22Rv1 (cell line): Measurements from ENCODE around the gene CPXM2.

Experiments
- ZFX ChIP-seq: fragments of 450-650 bp; IDR thresholded peaks from 2 replicates; pipeline ENCODE4 v1.6.1; 2017; ENCODE audit warnings: antibody characterized with exemption, borderline replicate concordance
- TF ChIP-seq, protein P1 (sequence below): fragments of 450-650 bp; IDR thresholded peaks from 2 replicates; pipeline ENCODE4 v1.5.1; 2017; ENCODE audit warnings: mild to moderate bottlenecking

- TF ChIP-seq, protein P1, sequence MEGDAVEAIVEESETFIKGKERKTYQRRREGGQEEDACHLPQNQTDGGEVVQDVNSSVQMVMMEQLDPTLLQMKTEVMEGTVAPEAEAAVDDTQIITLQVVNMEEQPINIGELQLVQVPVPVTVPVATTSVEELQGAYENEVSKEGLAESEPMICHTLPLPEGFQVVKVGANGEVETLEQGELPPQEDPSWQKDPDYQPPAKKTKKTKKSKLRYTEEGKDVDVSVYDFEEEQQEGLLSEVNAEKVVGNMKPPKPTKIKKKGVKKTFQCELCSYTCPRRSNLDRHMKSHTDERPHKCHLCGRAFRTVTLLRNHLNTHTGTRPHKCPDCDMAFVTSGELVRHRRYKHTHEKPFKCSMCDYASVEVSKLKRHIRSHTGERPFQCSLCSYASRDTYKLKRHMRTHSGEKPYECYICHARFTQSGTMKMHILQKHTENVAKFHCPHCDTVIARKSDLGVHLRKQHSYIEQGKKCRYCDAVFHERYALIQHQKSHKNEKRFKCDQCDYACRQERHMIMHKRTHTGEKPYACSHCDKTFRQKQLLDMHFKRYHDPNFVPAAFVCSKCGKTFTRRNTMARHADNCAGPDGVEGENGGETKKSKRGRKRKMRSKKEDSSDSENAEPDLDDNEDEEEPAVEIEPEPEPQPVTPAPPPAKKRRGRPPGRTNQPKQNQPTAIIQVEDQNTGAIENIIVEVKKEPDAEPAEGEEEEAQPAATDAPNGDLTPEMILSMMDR = no peak
- TF ChIP-seq ZFX = no peak
These were observed 130.6 kb downstream of the CPXM2 start for GRCh38 chr10:123761038-123761428.
